Activated CD8-positive, alpha-beta T cell treated with anti-CD3 and anti-CD28 coated beads, Interleukin-2, amount 10 ng/mL, durations not matched to agents 7 days and 5 days (primary cell): ENCODE data around the gene VPS33B. TPM values are rescaled to one million over a fixed set of nuclear protein-coding genes. Genes with fewer than 3 reads are reported as not detected.

ENCODE experiments used
- ATAC-seq: fragments of 150-1000 bp; cut with Tn5 transposase; one replicate; pipeline ENCODE4 v1.10.0; 2021; ENCODE audit warnings: moderate library complexity
- CTCF ChIA-PET: fragments of 350-600 bp; sonication (Branson Sonifier 250); formaldehyde crosslinking; loops from one replicate; lab custom pipeline; 2021; ENCODE audit warnings: antibody characterized with exemption; lab: Charles Lee
- POLR2A ChIA-PET: fragments of 350-600 bp; sonication (Branson Sonifier 250); formaldehyde crosslinking; loops from one replicate; lab custom pipeline; 2021; ENCODE audit warnings: antibody characterized with exemption; lab: Charles Lee
- DNase-seq: peaks from one replicate; pipeline ENCODE4 v3.0.0-alpha.2; 2020
- H3K27ac Mint-ChIP-seq: one replicate; pipeline ENCODE4 v1.8.0; 2021; ENCODE audit warnings: mild to moderate bottlenecking, mixed read lengths
- H3K27me3 Mint-ChIP-seq: one replicate; pipeline ENCODE4 v1.8.0; 2021; ENCODE audit warnings: low read depth, mixed read lengths
- H3K36me3 Mint-ChIP-seq: one replicate; pipeline ENCODE4 v1.8.0; 2021; ENCODE audit warnings: low read depth, mixed read lengths
- H3K4me1 Mint-ChIP-seq: one replicate; pipeline ENCODE4 v1.8.0; 2021; ENCODE audit warnings: low read depth, mixed read lengths
- H3K4me3 Mint-ChIP-seq: one replicate; pipeline ENCODE4 v1.8.0; 2021; ENCODE audit warnings: mild to moderate bottlenecking, mixed read lengths
- H3K9me3 Mint-ChIP-seq: one replicate; pipeline ENCODE4 v1.8.0; 2022; ENCODE audit warnings: mixed read lengths; ENCODE audit not compliant: insufficient read depth
- total RNA-seq, 2 experiments: library from RNA; stranded (reverse); gene quantifications; one replicate each; pipeline ENCODE4 v1.2.3, GENCODE V29; 2021

VPS33B gene
- total RNA-seq, 2 experiments from 2014 or later = 16.6 to 21.2 TPM

GRCh38 chr15:90949979-90950675 is 72.3 kb downstream of the VPS33B start:
- H3K36me3 Mint-ChIP-seq = peaks cover 58% of the 10 kb centered on the region

More at GRCh38 chr15:90949979-90950675, 72.3 kb downstream of the VPS33B start:
- Mint-ChIP-seq H3K4me3 (no peak overlapping the region), H3K27ac (no peak overlapping the region), H3K4me1 (peaks cover 13% of the 10 kb centered on the region), H3K9me3 (no peaks in the 10 kb centered on the region), H3K27me3 (no peaks in the 10 kb centered on the region)
- CTCF ChIA-PET = interaction anchor here (5.8 kb wide), 1 partner anchor 17 kb away, joined by 37 read pairs; the partner anchor contains the start of genes HDDC3 and UNC45A
- ATAC-seq (no peak), DNase-seq (no peak)
- POLR2A ChIA-PET = no interaction called here

Other genes with a start within 250 kb of the VPS33B start
- 10 to 100 TPM; 86.0 to 86.5 TPM for gene FURIN, start 154.0 kb downstream of the VPS33B start, total RNA-seq
- 10 to 100 TPM; 10.5 to 11.1 TPM for gene FES, start 138.1 kb downstream of the VPS33B start, total RNA-seq
- gene MAN2A2, start 119.3 kb downstream of the VPS33B start, total RNA-seq = 10 to 100 TPM; 82.7 to 97.7 TPM
- gene HDDC3, start 90.0 kb downstream of the VPS33B start, total RNA-seq = 10 to 100 TPM; 23.8 to 26.9 TPM
- gene UNC45A, start 87.3 kb downstream of the VPS33B start, total RNA-seq = 10 to 100 TPM; 74.6 to 81.4 TPM
- gene RCCD1, start 67.7 kb downstream of the VPS33B start, total RNA-seq = 10 to 100 TPM; 30.1 to 31.9 TPM
- gene PRC1, start 28.1 kb downstream of the VPS33B start, total RNA-seq = 100 to 1,000 TPM; 180 to 189 TPM
- gene SV2B, start 77.7 kb upstream of the VPS33B start, total RNA-seq = not detected